Dendritic cell treated with granulocyte-macrophage colony-stimulating factor and Interleukin-4, amounts not matched to agents 40 ng/mL and 50 ng/mL, for 4 days (primary cell): Measurements from ENCODE around the gene COLGALT1.
A peak's percentile ranks its signal among the peaks of the same experiment; 100 is the strongest.
"Not testable (repeated sequence)": the region's sequence is repeated elsewhere in the genome, so short reads cannot be mapped to it uniquely, and the experiment has no call there.

Experiments used
- H3K27ac Mint-ChIP-seq: one replicate; pipeline ENCODE4 v1.8.0; 2022; ENCODE audit warnings: mild to moderate bottlenecking, mixed read lengths
- H3K27me3 Mint-ChIP-seq: one replicate; pipeline ENCODE4 v1.8.0; 2022; ENCODE audit warnings: mild to moderate bottlenecking, mixed read lengths
- H3K36me3 Mint-ChIP-seq: one replicate; pipeline ENCODE4 v1.8.0; 2022; ENCODE audit warnings: low read depth, mixed read lengths
- H3K4me1 Mint-ChIP-seq: one replicate; pipeline ENCODE4 v1.8.0; 2022; ENCODE audit warnings: low read depth, mixed read lengths
- H3K4me3 Mint-ChIP-seq: one replicate; pipeline ENCODE4 v1.8.0; 2022; ENCODE audit warnings: mild to moderate bottlenecking, moderate library complexity, mixed read lengths
- H3K9me3 Mint-ChIP-seq: one replicate; pipeline ENCODE4 v1.8.0; 2022; ENCODE audit warnings: mixed read lengths
- intact Hi-C: fragments of 100-400 bp; cut with micrococcal nuclease; formaldehyde crosslinking; loops from one replicate; pipeline ENCODE4 v1.15.0; 2022

COLGALT1 gene

GRCh38 chr19:17555480-17555928 is at the start of gene COLGALT1:
COLGALT1 (plus strand) TSS chr19:17555649; CDS start chr19:17555714, 65 bp downstream.
- Mint-ChIP-seq H3K4me1 (peaks cover 38% of the 10 kb centered on the region), H3K4me3 (peak within 1 kb of the TSS; percentile 90), H3K36me3 (peaks cover 44% of the 10 kb centered on the region), H3K9me3 (no peaks in the 10 kb centered on the region), H3K27ac (peak within 1 kb of the TSS; percentile 93), H3K27me3 (no peaks in the 10 kb centered on the region)
- intact Hi-C loops: loop anchor here (1.0 kb wide), 1 partner anchor 43 kb away; no protein-coding TSS in a partner anchor

- Mint-ChIP-seq H3K4me1 (peaks cover 51% of the 10 kb centered on the region), H3K27ac (no peak overlapping the region), H3K27me3 (no peaks in the 10 kb centered on the region), H3K9me3 (no peaks in the 10 kb centered on the region), H3K36me3 (peaks cover 79% of the 10 kb centered on the region), H3K4me3 (no peak overlapping the region)
- intact Hi-C loops: no loop called here
These were observed 48.7 kb upstream of the COLGALT1 start for GRCh38 chr19:17506745-17507144.

- Mint-ChIP-seq H3K36me3 (peaks cover 81% of the 10 kb centered on the region), H3K4me1 (peaks cover 64% of the 10 kb centered on the region)
- H3K27ac Mint-ChIP-seq, H3K4me3 Mint-ChIP-seq, intact Hi-C loops, H3K9me3 Mint-ChIP-seq, H3K27me3 Mint-ChIP-seq: not testable (repeated sequence)
These were observed 46.9 kb upstream of the COLGALT1 start for GRCh38 chr19:17508558-17508933.

GRCh38 chr19:17510220-17510993 is 45.0 kb upstream of the COLGALT1 start:
- Mint-ChIP-seq H3K9me3 (no peaks in the 10 kb centered on the region), H3K36me3 (peaks cover 82% of the 10 kb centered on the region), H3K4me3 (peak overlapping the region; percentile 94), H3K27me3 (no peaks in the 10 kb centered on the region), H3K4me1 (peaks cover 64% of the 10 kb centered on the region), H3K27ac (peak overlapping the region; percentile 92)
- intact Hi-C loops: no loop called here

GRCh38 chr19:17511724-17512573 is 43.5 kb upstream of the COLGALT1 start:
- H3K27ac Mint-ChIP-seq: peak overlapping the region; percentile 92
- peaks cover 82% of the 10 kb centered on the region for H3K36me3 Mint-ChIP-seq
- intact Hi-C loops: loop anchor here (1.0 kb wide), 1 partner anchor 43 kb away; the partner anchor contains the start of gene COLGALT1
- H3K4me1 Mint-ChIP-seq: peaks cover 48% of the 10 kb centered on the region
- peaks cover 2% of the 10 kb centered on the region for H3K9me3 Mint-ChIP-seq
- H3K27me3 Mint-ChIP-seq: no peaks in the 10 kb centered on the region
- H3K4me3 Mint-ChIP-seq: peak overlapping the region; percentile 94

- intact Hi-C loops: loop anchor here (1.0 kb wide), 1 partner anchor 43 kb away; the partner anchor contains the start of gene COLGALT1
- Mint-ChIP-seq H3K4me1 (peaks cover 48% of the 10 kb centered on the region), H3K36me3 (peaks cover 86% of the 10 kb centered on the region), H3K9me3 (peaks cover 8% of the 10 kb centered on the region), H3K4me3 (peak overlapping the region; percentile 94), H3K27me3 (no peaks in the 10 kb centered on the region), H3K27ac (peak overlapping the region; percentile 92)
These were observed 42.9 kb upstream of the COLGALT1 start for GRCh38 chr19:17512574-17512939.

- peaks cover 12% of the 10 kb centered on the region for H3K9me3 Mint-ChIP-seq
- H3K4me3 Mint-ChIP-seq: no peak overlapping the region
- H3K27ac Mint-ChIP-seq: peak overlapping the region; percentile 34
- peaks cover 31% of the 10 kb centered on the region for H3K4me1 Mint-ChIP-seq
- H3K27me3 Mint-ChIP-seq: no peaks in the 10 kb centered on the region
- H3K36me3 Mint-ChIP-seq: peaks cover 92% of the 10 kb centered on the region
- intact Hi-C loops: no loop called here
These were observed 39.9 kb upstream of the COLGALT1 start for GRCh38 chr19:17515408-17516149.

- peaks cover 41% of the 10 kb centered on the region for H3K4me1 Mint-ChIP-seq
- no peaks in the 10 kb centered on the region for H3K27me3 Mint-ChIP-seq
- intact Hi-C loops: no loop called here
- no peak overlapping the region for H3K27ac Mint-ChIP-seq
- H3K9me3 Mint-ChIP-seq: peaks cover 12% of the 10 kb centered on the region
- H3K4me3 Mint-ChIP-seq: no peak overlapping the region
- peaks cover 86% of the 10 kb centered on the region for H3K36me3 Mint-ChIP-seq
These were observed 37.6 kb upstream of the COLGALT1 start for GRCh38 chr19:17517898-17518297.

GRCh38 chr19:17518654-17519053 is 36.8 kb upstream of the COLGALT1 start:
- Mint-ChIP-seq H3K9me3 (peaks cover 12% of the 10 kb centered on the region), H3K4me1 (peaks cover 43% of the 10 kb centered on the region), H3K36me3 (peaks cover 80% of the 10 kb centered on the region)
- intact Hi-C loops, H3K27ac Mint-ChIP-seq, H3K27me3 Mint-ChIP-seq, H3K4me3 Mint-ChIP-seq: not testable (repeated sequence)

- no peak overlapping the region for H3K27ac Mint-ChIP-seq
These were observed 35.5 kb upstream of the COLGALT1 start for GRCh38 chr19:17519967-17520366.

GRCh38 chr19:17520865-17521264 is 34.6 kb upstream of the COLGALT1 start:
- intact Hi-C loops: no loop called here
- Mint-ChIP-seq H3K4me3 (no peak overlapping the region), H3K27me3 (peaks cover 3% of the 10 kb centered on the region), H3K9me3 (peaks cover 12% of the 10 kb centered on the region), H3K4me1 (peaks cover 47% of the 10 kb centered on the region), H3K36me3 (peaks cover 64% of the 10 kb centered on the region), H3K27ac (no peak overlapping the region)

More at GRCh38 chr19:17519967-17520366, 35.5 kb upstream of the COLGALT1 start:
- Mint-ChIP-seq H3K27me3 (no peaks in the 10 kb centered on the region), H3K36me3 (peaks cover 73% of the 10 kb centered on the region), H3K9me3 (peaks cover 12% of the 10 kb centered on the region), H3K4me3 (no peak overlapping the region), H3K4me1 (peaks cover 44% of the 10 kb centered on the region)
- intact Hi-C loops: no loop called here

- peaks cover under 1% of the 10 kb centered on the region for H3K9me3 Mint-ChIP-seq
- H3K36me3 Mint-ChIP-seq: peaks cover 40% of the 10 kb centered on the region
- peaks cover 47% of the 10 kb centered on the region for H3K4me1 Mint-ChIP-seq
- intact Hi-C loops: no loop called here
- peak overlapping the region; percentile 35 for H3K4me3 Mint-ChIP-seq
- peaks cover 6% of the 10 kb centered on the region for H3K27me3 Mint-ChIP-seq
- peak overlapping the region; percentile 89 for H3K27ac Mint-ChIP-seq
These were observed 32.2 kb upstream of the COLGALT1 start for GRCh38 chr19:17522988-17523872.

GRCh38 chr19:17524651-17525050 is 30.8 kb upstream of the COLGALT1 start:
- Mint-ChIP-seq H3K9me3 (peaks cover 9% of the 10 kb centered on the region), H3K4me1 (peaks cover 52% of the 10 kb centered on the region), H3K27me3 (peaks cover 10% of the 10 kb centered on the region), H3K36me3 (peaks cover 32% of the 10 kb centered on the region), H3K4me3 (no peak overlapping the region), H3K27ac (peak overlapping the region; percentile 89)
- intact Hi-C loops: no loop called here
